K562 (cell line): ENCODE data around the gene INO80. TPM values are rescaled to one million over a fixed set of nuclear protein-coding genes. Genes with fewer than 3 reads are reported as not detected.

ENCODE experiments used
- CHAMP1 ChIP-seq: fragments of 450-650 bp; IDR thresholded peaks from 2 replicates; pipeline ENCODE4 v1.6.1; 2016; ENCODE audit warnings: mild to moderate bottlenecking
- CXXC5 ChIP-seq: fragments of 250-450 bp; sonication (Bioruptor Pico); IDR thresholded peaks from 2 replicates; pipeline ENCODE4 v1.8.0; 2022; ENCODE audit warnings: inconsistent platforms, mild to moderate bottlenecking, moderate library complexity
- ELK1 ChIP-seq: sonication (generic); formaldehyde crosslinking; IDR thresholded peaks from 2 replicates; pipeline ENCODE4 v1.8.1; 2022; ENCODE audit warnings: missing genetic modification reagents
- MCM5 ChIP-seq: fragments of 450-650 bp; IDR thresholded peaks from 2 replicates; pipeline ENCODE4 v1.6.1; 2016; ENCODE audit warnings: low read depth
- MLLT1 ChIP-seq, 2 experiments: fragments of 450-650 bp; IDR thresholded peaks; 2 replicates each; pipeline ENCODE4 v1.6.1; 2016
- NR3C1 ChIP-seq: sonication (generic); formaldehyde crosslinking; IDR thresholded peaks from 2 replicates; pipeline ENCODE4 v1.8.1; 2022; ENCODE audit warnings: missing genetic modification reagents
- PPARD ChIP-seq: fragments of 250-450 bp; sonication (Bioruptor Pico); IDR thresholded peaks from 2 replicates; pipeline ENCODE4 v1.8.0; 2022; ENCODE audit warnings: inconsistent platforms, mild to moderate bottlenecking, moderate library complexity
- RCOR1 ChIP-seq, 2 experiments: IDR thresholded peaks; 2 replicates each; pipeline ENCODE4 v1.6.1; 2012; ENCODE audit warnings: low read depth in 2 of 2, low read length in 2 of 2, borderline replicate concordance in 1 of 2, improper control_type of control experiment in 1 of 2
- TCF7 ChIP-seq: sonication (generic); IDR thresholded peaks from 2 replicates; pipeline ENCODE4 v1.6.1; 2016; ENCODE audit warnings: antibody characterized with exemption, borderline replicate concordance
- TEAD1 ChIP-seq, 2 experiments: fragments of 450-650 bp in 1 of 2; sonication (generic) in 1 of 2; formaldehyde crosslinking; IDR thresholded peaks; 2 replicates each; pipeline versions ENCODE4 v1.4.0 to v1.8.0; 2020 to 2022; ENCODE audit warnings: mild to moderate bottlenecking in 2 of 2, missing genetic modification reagents in 1 of 2
- ZBTB34 ChIP-seq: fragments of 250-450 bp; sonication (Bioruptor Pico); IDR thresholded peaks from 2 replicates; pipeline ENCODE4 v1.8.0; 2021; ENCODE audit warnings: mild to moderate bottlenecking, moderate library complexity
- ZBTB49 ChIP-seq: sonication (generic); formaldehyde crosslinking; IDR thresholded peaks from 2 replicates; pipeline ENCODE4 v1.8.0; 2022; ENCODE audit warnings: missing genetic modification reagents, mild to moderate bottlenecking, borderline replicate concordance
- ZFPM2 ChIP-seq: fragments of 250-450 bp; sonication (Bioruptor Pico); IDR thresholded peaks from 2 replicates; pipeline ENCODE4 v1.5.1; 2022; ENCODE audit warnings: mild to moderate bottlenecking
- ZNF561 ChIP-seq: fragments of 450-650 bp; formaldehyde crosslinking; conservative IDR thresholded peaks from 2 replicates; pipeline ENCODE4 v1.4.0; 2020; ENCODE audit warnings: mild to moderate bottlenecking, moderate library complexity
- ZNF639 ChIP-seq, 2 experiments: fragments of 200-800 bp in 1 of 2; sonication (Bioruptor generic) in 1 of 2; sonication (generic) in 1 of 2; formaldehyde crosslinking in 1 of 2; IDR thresholded peaks in 1 of 2; conservative IDR thresholded peaks in 1 of 2; 2 replicates each; pipeline versions ENCODE4 v1.5.0 to v1.6.1; 2016 to 2020; ENCODE audit warnings: missing compliant biosample characterization in 1 of 2, missing genetic modification characterization in 1 of 2, missing genetic modification reagents in 1 of 2
- ZSCAN29 ChIP-seq: fragments of 450-650 bp; IDR thresholded peaks from 2 replicates; pipeline ENCODE4 v1.6.1; 2017
- polyA plus RNA-seq, 8 experiments: library from polyadenylated mRNA; depleted of rRNA in 4 of 8; stranded (reverse) in 5 of 8; unstranded in 3 of 8; fragments of >200 nt; fragmentation: Nextera tagmentation in 2 of 8; fragmentation: Illumina TruSeq in 1 of 8; extraction: Ambion mirVana in 2 of 8; extraction: Trizol in 1 of 8; gene quantifications; 2 replicates each; pipeline versions ENCODE4 v1.2.1 to v1.2.3, GENCODE V29; 2011 to 2014; ENCODE audit warnings: inconsistent platforms in 1 of 8, missing spikeins in 1 of 8
- total RNA-seq, 7 experiments: library from RNA; depleted of rRNA in 6 of 7; stranded (reverse); fragments of >200 nt in 6 of 7; fragmentation: Illumina TruSeq in 2 of 7; extraction: Trizol in 2 of 7; gene quantifications; 2 replicates each; pipeline versions ENCODE4 v1.2.1 to v1.2.3, GENCODE V29; 2011 to 2021; ENCODE audit warnings: low replicate concordance in 1 of 7

The INO80 gene
- total and polyA plus RNA-seq, 9 of the 15 experiments (the other 6 are each of a cell fraction or from before 2014, with no cell fraction given) = 1.1 to 25.7 (median 19.9) TPM

- TF ChIP-seq ZBTB49 (no peak), ELK1 (CRISPR knock-in tag) (no peak), MCM5 (no peak), RCOR1 (IDR thresholded peaks at IDR 0.05; ENCODE audit: borderline replicate concordance in 1 of 2, low read depth in 2 of 2, low read length in 2 of 2) (peak in 1 of 2 experiments; percentile 22; a peak in 2 of 4 replicates), ZBTB34 (CRISPR knock-in tag) (no peak), ZNF561 (no peak), CHAMP1 (no peak), CXXC5 (peak; percentile 90), MLLT1 (IDR thresholded peaks at IDR 0.05) (no peak), NR3C1 (CRISPR knock-in tag) (no peak), ZNF639 (CRISPR knock-in tag; conservative IDR thresholded peaks at IDR 0.05 in 1 of 2, IDR thresholded peaks at IDR 0.05 in 1 of 2) (peak in 1 of 2 experiments; percentile 89; a peak in 1 of 4 replicates), PPARD (no peak), ZFPM2 (no peak), TCF7 (no peak), ZSCAN29 (no peak), TEAD1 (CRISPR knock-in tag; IDR thresholded peaks at IDR 0.05) (peak in 1 of 2 experiments; percentile 77; a peak in 1 of 4 replicates)
Measured at GRCh38 chr15:40941528-40942336, 174.3 kb downstream of the INO80 start (continued).
